KOPT-K1 (cell line): ENCODE measurements around the gene KLHL9.

ENCODE experiments used
- H3K27ac ChIP-seq: fragments of 200-600 bp; sonication (generic); 2 replicates; pipeline ENCODE4 v1.5.1; 2016; ENCODE audit warnings: antibody characterized with exemption, mild to moderate bottlenecking, low read depth, low read length; ENCODE audit not compliant: poor library complexity, severe bottlenecking
- H3K36me3 ChIP-seq: fragments of 200-600 bp; sonication (generic); 2 replicates; pipeline ENCODE4 v1.5.1; 2017; ENCODE audit warnings: antibody characterized with exemption, mild to moderate bottlenecking, low read length, moderate library complexity; ENCODE audit not compliant: insufficient read depth
- H3K9me3 ChIP-seq: fragments of 200-600 bp; sonication (generic); 2 replicates; pipeline ENCODE4 v1.5.1; 2017; ENCODE audit warnings: antibody characterized with exemption, low read length, mild to moderate bottlenecking; ENCODE audit not compliant: insufficient read depth, poor library complexity, severe bottlenecking

The KLHL9 gene

GRCh38 chr9:21289848-21290247 is 45.4 kb downstream of the KLHL9 start:
- Histone ChIP-seq H3K9me3 (no peaks in the 10 kb centered on the region), H3K27ac (no peak overlapping the region), H3K36me3 (no peaks in the 10 kb centered on the region)

GRCh38 chr9:21287280-21287679 is 47.9 kb downstream of the KLHL9 start:
- Histone ChIP-seq H3K27ac (no peak overlapping the region), H3K36me3 (no peaks in the 10 kb centered on the region), H3K9me3 (no peaks in the 10 kb centered on the region)

GRCh38 chr9:21286659-21287058 is 48.5 kb downstream of the KLHL9 start:
- H3K36me3 ChIP-seq, result no peaks in the 10 kb centered on the region
- H3K9me3 ChIP-seq, result no peaks in the 10 kb centered on the region
- H3K27ac ChIP-seq, result no peak overlapping the region

GRCh38 chr9:21286099-21286498 is 49.1 kb downstream of the KLHL9 start:
- Histone ChIP-seq H3K36me3 (no peaks in the 10 kb centered on the region), H3K9me3 (no peaks in the 10 kb centered on the region), H3K27ac (no peak overlapping the region)

GRCh38 chr9:21281275-21281674 is 53.9 kb downstream of the KLHL9 start:
- Histone ChIP-seq H3K9me3 (no peaks in the 10 kb centered on the region), H3K27ac (no peak overlapping the region), H3K36me3 (no peaks in the 10 kb centered on the region)
